DMS153 treated with DMSO at 0.1 percent for 48 hours (cell line): ENCODE measurements around the gene REST.
A peak's percentile ranks its signal among the peaks of the same experiment; 100 is the strongest.
"Not testable (repeated sequence)": the region's sequence is repeated elsewhere in the genome, so short reads cannot be mapped to it uniquely, and the experiment has no call there.

ENCODE experiments used
- DNase-seq: peaks from one replicate; lab custom pipeline; 2025; ENCODE audit not compliant: unreplicated experiment; lab: John Stamatoyannopoulos, UW

Gene REST

GRCh38 chr4:56907489-56908205 is at the start of gene REST:
Gene REST (plus strand): TSS chr4:56907900. CDS start chr4:56910639, 2,739 bp downstream.
- no peak for DNase-seq

- DNase-seq, result no peak
Measured at GRCh38 chr4:56859841-56860240, 47.9 kb upstream of the REST start.

GRCh38 chr4:56860781-56861180 is 46.9 kb upstream of the REST start:
- DNase-seq, result no peak

- DNase-seq, result no peak
Measured at GRCh38 chr4:56861360-56861759, 46.3 kb upstream of the REST start.

- no peak for DNase-seq
Measured at GRCh38 chr4:56863441-56864139, 44.1 kb upstream of the REST start.

- no peak for DNase-seq
Measured at GRCh38 chr4:56870946-56871345, 36.8 kb upstream of the REST start.

- DNase-seq, result peak; percentile 21
Measured at GRCh38 chr4:56871371-56871866, 36.3 kb upstream of the REST start.

GRCh38 chr4:56874166-56874565 is 33.5 kb upstream of the REST start:
- no peak for DNase-seq

GRCh38 chr4:56874923-56875322 is 32.8 kb upstream of the REST start:
- no peak for DNase-seq

GRCh38 chr4:56876264-56876663 is 31.4 kb upstream of the REST start:
- DNase-seq, result no peak

- DNase-seq, result no peak
Measured at GRCh38 chr4:56879996-56880395, 27.7 kb upstream of the REST start.

GRCh38 chr4:56880572-56880971 is 27.1 kb upstream of the REST start:
- DNase-seq, result no peak

- DNase-seq, result not testable (repeated sequence)
Measured at GRCh38 chr4:56884511-56884910, 23.2 kb upstream of the REST start.

- DNase-seq, result no peak
Measured at GRCh38 chr4:56892691-56893090, 15.0 kb upstream of the REST start.

- DNase-seq, result not testable (repeated sequence)
Measured at GRCh38 chr4:56897842-56898241, 9.9 kb upstream of the REST start.

GRCh38 chr4:56900186-56900585 is 7.5 kb upstream of the REST start:
- not testable (repeated sequence) for DNase-seq

- no peak for DNase-seq
Measured at GRCh38 chr4:56902703-56903102, 5.0 kb upstream of the REST start.

GRCh38 chr4:56905796-56906195 is 1.9 kb upstream of the REST start:
- DNase-seq, result no peak

- DNase-seq, result no peak
Measured at GRCh38 chr4:56906489-56907393, 959 bp upstream of the REST start.

- no peak for DNase-seq
Measured at GRCh38 chr4:56908206-56909085, 746 bp downstream of the REST start.
